ENCODE data around the gene LPCAT1.

GRCh38 chr5:1555808-1556731 is 32.3 kb upstream of the LPCAT1 start:
- no peak for TF ChIP-seq CTCF (conservative IDR thresholded peaks at IDR 0.05; ENCODE audit: low read depth, low read length)
- TF ChIP-seq, protein P1, sequence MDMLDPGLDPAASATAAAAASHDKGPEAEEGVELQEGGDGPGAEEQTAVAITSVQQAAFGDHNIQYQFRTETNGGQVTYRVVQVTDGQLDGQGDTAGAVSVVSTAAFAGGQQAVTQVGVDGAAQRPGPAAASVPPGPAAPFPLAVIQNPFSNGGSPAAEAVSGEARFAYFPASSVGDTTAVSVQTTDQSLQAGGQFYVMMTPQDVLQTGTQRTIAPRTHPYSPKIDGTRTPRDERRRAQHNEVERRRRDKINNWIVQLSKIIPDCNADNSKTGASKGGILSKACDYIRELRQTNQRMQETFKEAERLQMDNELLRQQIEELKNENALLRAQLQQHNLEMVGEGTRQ (IDR thresholded peaks at IDR 0.05; ENCODE audit: low read depth, low read length), result no peak
- TF ChIP-seq POLR2A (IDR thresholded peaks at IDR 0.05; ENCODE audit: low read depth, low read length), result no peak

Measured in IMR-90 (cell line).